ENCODE results near the gene UPK1B.

DNA sequence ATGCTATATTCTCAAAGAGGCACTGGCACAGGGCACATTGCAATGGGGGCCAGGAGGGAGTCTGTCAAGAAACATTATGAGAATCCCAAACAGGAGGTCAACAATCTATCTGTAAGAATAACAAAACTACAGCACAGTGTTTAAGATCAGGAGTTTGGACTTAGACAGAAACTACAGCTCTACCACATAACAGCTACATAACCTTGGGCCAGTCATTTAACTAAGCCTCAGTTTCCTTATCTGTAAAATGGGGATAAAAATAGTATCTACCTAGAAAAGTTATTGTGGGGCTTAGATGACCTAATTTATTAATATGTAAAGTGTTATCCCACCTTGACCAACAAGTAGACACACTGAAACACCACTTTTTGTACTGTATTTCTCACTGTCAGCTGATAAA, 57.3 kb downstream of the UPK1B start:
- TF ChIP-seq POLR2A (IDR thresholded peaks at IDR 0.05): no peak
- TF ChIP-seq, protein P1, sequence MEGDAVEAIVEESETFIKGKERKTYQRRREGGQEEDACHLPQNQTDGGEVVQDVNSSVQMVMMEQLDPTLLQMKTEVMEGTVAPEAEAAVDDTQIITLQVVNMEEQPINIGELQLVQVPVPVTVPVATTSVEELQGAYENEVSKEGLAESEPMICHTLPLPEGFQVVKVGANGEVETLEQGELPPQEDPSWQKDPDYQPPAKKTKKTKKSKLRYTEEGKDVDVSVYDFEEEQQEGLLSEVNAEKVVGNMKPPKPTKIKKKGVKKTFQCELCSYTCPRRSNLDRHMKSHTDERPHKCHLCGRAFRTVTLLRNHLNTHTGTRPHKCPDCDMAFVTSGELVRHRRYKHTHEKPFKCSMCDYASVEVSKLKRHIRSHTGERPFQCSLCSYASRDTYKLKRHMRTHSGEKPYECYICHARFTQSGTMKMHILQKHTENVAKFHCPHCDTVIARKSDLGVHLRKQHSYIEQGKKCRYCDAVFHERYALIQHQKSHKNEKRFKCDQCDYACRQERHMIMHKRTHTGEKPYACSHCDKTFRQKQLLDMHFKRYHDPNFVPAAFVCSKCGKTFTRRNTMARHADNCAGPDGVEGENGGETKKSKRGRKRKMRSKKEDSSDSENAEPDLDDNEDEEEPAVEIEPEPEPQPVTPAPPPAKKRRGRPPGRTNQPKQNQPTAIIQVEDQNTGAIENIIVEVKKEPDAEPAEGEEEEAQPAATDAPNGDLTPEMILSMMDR (IDR thresholded peaks at IDR 0.05): no peak
